ENCODE results near the gene XDH. TPM values are rescaled to one million over a fixed set of nuclear protein-coding genes. Genes with fewer than 3 reads are reported as not detected.

XDH gene
- total RNA-seq, 6 experiments from 2014 or later = 0.88 to 2.0 (median 1.5) TPM

- peak overlapping the region; percentile 76 for H3K27ac Mint-ChIP-seq
Observed at GRCh38 chr2:31335921-31336585, 78.5 kb downstream of the XDH start.

GRCh38 chr2:31334311-31335026 is 80.1 kb downstream of the XDH start:
- DNase-seq = peak; percentile 42

More at GRCh38 chr2:31335921-31336585, 78.5 kb downstream of the XDH start:
- no peak for TF ChIP-seq CTCF (IDR thresholded peaks at IDR 0.05)
- Mint-ChIP-seq H3K4me3 (peak overlapping the region; percentile 1), H3K36me3 (ENCODE audit: low read depth) (peaks cover 9% of the 10 kb centered on the region), H3K4me1 (ENCODE audit: low read depth) (peaks cover 58% of the 10 kb centered on the region), H3K27me3 (ENCODE audit: insufficient read depth) (peaks cover 1% of the 10 kb centered on the region; the same call in 1 of the 2 replicates), H3K9me3 (no peaks in the 10 kb centered on the region)
- peak; percentile 75 for DNase-seq

GRCh38 chr2:31333527-31334183 is 80.9 kb downstream of the XDH start:
- TF ChIP-seq CTCF (IDR thresholded peaks at IDR 0.05) = peak; percentile 97
- Mint-ChIP-seq H3K27ac (peak overlapping the region; percentile 67), H3K9me3 (no peaks in the 10 kb centered on the region), H3K4me3 (no peak overlapping the region), H3K4me1 (ENCODE audit: low read depth) (peaks cover 55% of the 10 kb centered on the region), H3K27me3 (ENCODE audit: insufficient read depth) (peaks cover 1% of the 10 kb centered on the region), H3K36me3 (ENCODE audit: low read depth) (no peaks in the 10 kb centered on the region; the same call in 1 of the 2 replicates)
- peak; percentile 79 for DNase-seq

More at GRCh38 chr2:31334311-31335026, 80.1 kb downstream of the XDH start:
- Mint-ChIP-seq H3K27ac (peak overlapping the region; percentile 67), H3K4me1 (ENCODE audit: low read depth) (peaks cover 56% of the 10 kb centered on the region), H3K4me3 (no peak overlapping the region; the same call in 1 of the 2 replicates), H3K9me3 (no peaks in the 10 kb centered on the region), H3K27me3 (ENCODE audit: insufficient read depth) (peaks cover 1% of the 10 kb centered on the region), H3K36me3 (ENCODE audit: low read depth) (no peaks in the 10 kb centered on the region; the same call in 1 of the 2 replicates)
- no peak for TF ChIP-seq CTCF (IDR thresholded peaks at IDR 0.05)

GRCh38 chr2:31333046-31333445 is 81.5 kb downstream of the XDH start:
- H3K27ac Mint-ChIP-seq = no peak overlapping the region
- no peaks in the 10 kb centered on the region; the same call in 1 of the 2 replicates for H3K36me3 Mint-ChIP-seq (ENCODE audit: low read depth)
- no peak for DNase-seq
- H3K4me3 Mint-ChIP-seq = no peak overlapping the region
- H3K4me1 Mint-ChIP-seq (ENCODE audit: low read depth) = peaks cover 49% of the 10 kb centered on the region
- peaks cover 1% of the 10 kb centered on the region for H3K27me3 Mint-ChIP-seq (ENCODE audit: insufficient read depth)
- H3K9me3 Mint-ChIP-seq = no peaks in the 10 kb centered on the region
- TF ChIP-seq CTCF (IDR thresholded peaks at IDR 0.05) = no peak

- TF ChIP-seq CTCF (IDR thresholded peaks at IDR 0.05) = no peak
- H3K9me3 Mint-ChIP-seq = no peaks in the 10 kb centered on the region
- H3K27me3 Mint-ChIP-seq (ENCODE audit: insufficient read depth) = peaks cover 1% of the 10 kb centered on the region
- DNase-seq = no peak
- H3K4me3 Mint-ChIP-seq = no peak overlapping the region
- no peak overlapping the region for H3K27ac Mint-ChIP-seq
- peaks cover 44% of the 10 kb centered on the region for H3K4me1 Mint-ChIP-seq (ENCODE audit: low read depth)
- no peaks in the 10 kb centered on the region; the same call in 1 of the 2 replicates for H3K36me3 Mint-ChIP-seq (ENCODE audit: low read depth)
Observed at GRCh38 chr2:31332521-31332920, 82.0 kb downstream of the XDH start.

Measured in HFFc6 (cell line).